ENCODE results near the gene FITM1. TPM values are rescaled to one million over a fixed set of nuclear protein-coding genes. Genes with fewer than 3 reads are reported as not detected.

The FITM1 gene, protein sequence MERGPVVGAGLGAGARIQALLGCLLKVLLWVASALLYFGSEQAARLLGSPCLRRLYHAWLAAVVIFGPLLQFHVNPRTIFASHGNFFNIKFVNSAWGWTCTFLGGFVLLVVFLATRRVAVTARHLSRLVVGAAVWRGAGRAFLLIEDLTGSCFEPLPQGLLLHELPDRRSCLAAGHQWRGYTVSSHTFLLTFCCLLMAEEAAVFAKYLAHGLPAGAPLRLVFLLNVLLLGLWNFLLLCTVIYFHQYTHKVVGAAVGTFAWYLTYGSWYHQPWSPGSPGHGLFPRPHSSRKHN
- total RNA-seq: 1.1 and 1.7 TPM in 2 replicates

DNA sequence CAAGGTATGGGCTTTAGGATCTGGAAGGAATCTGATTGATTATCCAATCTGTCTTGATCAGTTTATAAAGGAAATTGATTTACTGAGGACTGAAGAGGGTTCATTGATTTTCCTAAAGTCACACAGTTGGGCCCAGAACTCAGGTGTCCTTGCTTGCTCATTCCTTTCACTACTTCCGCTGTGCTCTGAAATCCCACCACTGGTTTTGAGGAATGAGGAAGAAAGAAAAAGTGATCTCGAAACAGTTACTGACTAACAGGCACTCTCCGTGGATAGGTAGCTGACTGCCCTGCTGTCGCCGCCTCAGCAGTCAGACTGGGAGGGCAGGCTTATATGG is at the start of gene FITM1:
FITM1 (plus strand) TSS at position 280 of the 337 bp plus-strand sequence. CDS start 905 bp downstream, outside the sequence.
- intact Hi-C loops (cut with micrococcal nuclease): no loop called here

DNA sequence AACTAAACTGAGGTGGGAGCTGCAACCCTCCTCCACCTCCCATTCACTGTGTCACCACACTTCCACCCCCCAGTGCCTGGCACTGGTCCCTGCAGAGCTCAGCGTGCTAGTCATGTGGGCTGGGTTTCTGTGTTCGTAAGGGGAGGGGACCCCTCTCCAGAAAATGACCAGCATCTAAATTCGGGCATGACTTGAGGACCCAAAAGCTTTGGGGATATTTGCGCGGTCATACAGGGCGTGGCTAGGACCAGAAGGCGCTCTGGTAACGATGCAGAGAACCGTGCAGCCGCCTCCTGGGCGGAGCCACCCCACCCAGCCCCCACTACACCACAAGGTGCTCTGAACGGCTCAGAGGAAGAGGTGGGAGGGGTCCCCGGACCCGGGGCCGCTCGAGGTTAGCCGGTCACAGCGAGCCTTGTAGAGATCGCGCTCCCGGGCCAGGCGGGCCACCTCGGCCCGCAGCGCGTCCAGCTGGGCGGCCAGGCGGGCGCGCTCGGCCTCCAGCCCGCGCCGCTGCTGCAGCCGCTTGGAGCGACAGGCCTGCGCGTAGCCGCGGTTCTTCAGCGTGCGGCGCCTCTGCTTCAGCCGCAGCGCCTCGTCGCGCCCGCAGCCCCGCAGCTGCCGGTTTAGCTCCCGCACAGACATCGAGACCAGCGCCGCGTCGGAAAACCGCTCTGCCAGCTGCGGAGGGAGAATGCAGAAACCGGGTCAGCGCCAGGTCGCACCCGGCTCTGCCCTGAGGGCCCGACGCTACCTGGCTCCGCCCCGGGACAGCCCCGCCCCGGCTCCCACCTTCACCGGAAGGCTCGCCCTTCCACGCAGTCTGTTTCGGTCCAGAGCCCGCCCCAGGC is 49.3 kb upstream of the FITM1 start:
- intact Hi-C loops (cut with micrococcal nuclease): loop anchor here (1.0 to 2.0 kb wide), 5 partner anchors 9 to 66 kb away; partner anchors contain the start of genes DCAF11, NRL, PCK2 and PSME2

DNA sequence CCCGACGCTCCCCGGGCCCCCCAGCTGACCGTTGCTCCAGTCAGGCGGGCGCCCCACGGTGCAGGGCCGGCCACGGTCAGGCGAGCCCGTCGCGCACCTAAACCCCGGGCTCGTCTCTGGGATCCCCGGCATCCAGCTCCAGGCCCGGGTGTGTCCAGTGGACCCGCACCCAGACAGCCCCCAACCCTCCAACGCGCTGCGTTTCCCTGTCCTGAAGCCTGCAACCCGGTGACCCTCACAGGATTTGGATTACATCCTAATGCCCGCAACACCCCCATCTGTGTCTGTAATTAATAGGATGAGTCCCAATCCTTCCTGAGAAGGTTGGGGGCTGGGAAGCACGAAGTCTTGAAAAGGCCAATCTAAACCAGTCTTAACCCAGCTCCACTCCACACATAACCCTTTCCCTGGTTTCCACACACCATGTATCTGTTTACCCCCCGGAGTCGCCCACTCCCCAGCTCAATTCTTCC is 48.7 kb upstream of the FITM1 start:
- intact Hi-C loops (cut with micrococcal nuclease): loop anchor here (1.0 to 2.0 kb wide), 5 partner anchors 9 to 65 kb away; partner anchors contain the start of genes DCAF11, NRL, PCK2 and PSME2

DNA sequence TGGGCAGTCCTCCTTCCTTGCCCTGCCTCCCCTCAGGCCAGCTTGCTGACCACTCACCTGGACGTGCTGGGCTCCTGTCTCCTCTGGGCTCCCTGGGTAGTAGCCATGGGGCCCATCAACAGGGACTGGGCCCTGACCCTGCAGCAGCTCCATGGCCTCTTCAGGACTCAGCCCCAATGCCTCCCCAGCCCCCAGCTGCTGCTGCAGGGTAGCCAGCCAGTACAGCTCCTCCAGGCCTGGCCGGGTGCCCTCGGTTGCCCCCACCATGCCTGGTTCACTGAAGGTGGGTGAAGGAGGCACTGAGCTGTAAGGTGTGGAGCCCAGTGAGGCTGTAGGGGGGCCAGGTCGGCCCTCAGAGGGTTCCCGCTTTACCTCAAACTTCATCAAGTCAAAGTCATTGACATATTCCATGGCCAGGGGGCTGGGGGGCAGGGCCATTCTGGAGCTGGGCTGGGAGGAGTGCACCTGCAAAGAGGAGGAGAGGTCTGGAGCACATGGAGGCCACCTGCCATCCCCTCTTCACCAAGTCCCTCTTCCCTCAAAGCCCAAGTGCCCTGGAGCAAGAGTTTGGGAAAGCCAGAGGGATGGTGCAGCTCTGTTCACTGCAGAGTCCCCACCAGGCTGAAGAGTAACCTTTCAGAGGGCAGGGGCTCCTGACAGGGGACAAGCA is 47.9 kb upstream of the FITM1 start:
- intact Hi-C loops (cut with micrococcal nuclease): no loop called here

DNA sequence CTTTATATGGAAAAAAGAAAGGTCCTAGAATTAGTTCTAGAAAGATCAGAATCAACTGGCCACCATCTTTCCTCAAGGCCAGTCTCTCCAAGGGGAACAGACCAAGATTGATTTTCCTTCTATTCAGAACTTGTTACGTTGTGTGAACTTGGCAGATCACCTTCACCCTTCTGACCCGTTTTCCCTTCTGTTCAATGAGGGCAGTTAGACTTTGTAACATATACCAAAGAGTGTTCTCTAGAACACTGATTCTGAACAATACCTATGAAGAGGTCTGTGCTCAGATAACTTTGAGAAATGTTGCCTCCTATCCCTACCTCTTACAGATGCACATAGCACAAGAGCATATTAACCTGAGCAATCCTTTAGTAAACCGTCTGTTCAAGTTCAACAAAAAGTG is 47.0 kb upstream of the FITM1 start:
- intact Hi-C loops (cut with micrococcal nuclease): no loop called here

DNA sequence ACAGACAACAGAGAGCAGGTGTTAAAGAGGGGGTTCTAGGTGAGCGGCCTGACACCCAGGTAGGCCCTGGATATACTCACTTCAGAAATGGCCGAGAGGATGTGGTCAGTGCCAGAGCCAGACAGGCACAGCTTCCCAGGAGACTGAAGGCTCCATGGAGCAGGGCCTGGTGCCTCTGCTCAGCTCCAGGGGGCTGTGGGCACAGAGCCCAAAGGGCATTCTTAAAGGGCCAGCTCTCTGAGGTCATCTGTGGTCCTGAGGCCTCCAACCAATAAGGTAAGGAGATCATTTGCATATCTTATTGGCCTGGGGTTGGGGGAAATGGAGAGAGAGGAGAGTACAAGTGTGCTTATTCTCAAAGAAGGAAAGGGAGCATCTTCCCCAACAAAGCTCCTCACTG is 46.0 kb upstream of the FITM1 start:
- intact Hi-C loops (cut with micrococcal nuclease): no loop called here

DNA sequence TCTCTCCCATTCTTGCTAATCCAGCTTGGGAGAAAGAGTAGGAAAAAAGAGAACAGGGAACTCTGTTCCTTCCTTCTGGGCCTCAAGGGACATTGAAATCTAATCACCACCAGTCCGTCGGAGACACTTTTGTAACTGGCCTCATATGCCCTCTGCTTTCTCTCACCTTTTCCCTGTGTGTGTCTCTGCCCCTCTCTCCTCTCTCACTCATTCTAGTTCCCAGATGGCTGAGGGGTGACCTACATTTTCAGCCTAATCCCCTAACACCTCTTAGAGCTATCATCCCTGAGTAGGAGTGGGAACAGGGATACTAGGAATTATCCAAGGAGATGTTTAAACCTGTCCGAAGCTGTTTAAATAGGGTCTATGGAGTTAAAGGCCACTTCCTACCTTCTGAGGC is 45.2 kb upstream of the FITM1 start:
- intact Hi-C loops (cut with micrococcal nuclease): no loop called here

DNA sequence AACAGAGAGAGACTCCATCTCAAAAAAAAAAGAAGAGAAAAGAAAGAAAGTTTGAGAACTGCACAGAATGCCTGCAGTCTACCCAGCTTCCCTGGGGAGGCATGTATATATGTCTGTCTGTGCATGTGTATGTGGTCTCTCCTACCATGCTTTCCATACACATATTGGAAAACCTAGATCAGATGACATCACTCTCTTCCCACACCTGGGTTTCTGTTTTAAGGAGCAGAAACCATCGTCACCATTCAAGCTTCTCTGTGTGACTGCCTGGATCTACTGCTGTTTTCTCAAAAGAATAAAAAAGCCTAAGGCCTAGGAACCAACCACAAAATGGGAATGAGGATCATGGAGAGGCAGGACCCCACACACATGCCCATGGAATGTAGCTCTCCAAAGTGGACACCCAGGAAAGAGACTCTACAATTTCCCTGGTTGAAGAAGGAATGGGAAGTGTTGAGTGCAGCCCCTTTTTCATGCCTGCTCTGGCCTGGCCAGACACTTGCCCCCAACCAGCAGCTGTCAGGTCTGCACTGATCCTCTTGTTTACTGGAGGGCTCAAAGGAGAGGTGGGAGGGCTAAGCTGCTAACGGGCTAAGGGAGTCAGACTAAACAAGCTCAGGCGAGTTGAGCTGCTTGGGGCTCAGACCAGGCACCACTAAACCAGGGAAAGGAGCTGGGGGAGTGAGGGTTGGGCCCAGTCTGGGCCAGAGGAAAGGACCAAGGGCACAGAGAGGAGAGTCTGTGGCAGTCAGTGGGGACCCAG is 44.1 kb upstream of the FITM1 start:
- intact Hi-C loops (cut with micrococcal nuclease): no loop called here

DNA sequence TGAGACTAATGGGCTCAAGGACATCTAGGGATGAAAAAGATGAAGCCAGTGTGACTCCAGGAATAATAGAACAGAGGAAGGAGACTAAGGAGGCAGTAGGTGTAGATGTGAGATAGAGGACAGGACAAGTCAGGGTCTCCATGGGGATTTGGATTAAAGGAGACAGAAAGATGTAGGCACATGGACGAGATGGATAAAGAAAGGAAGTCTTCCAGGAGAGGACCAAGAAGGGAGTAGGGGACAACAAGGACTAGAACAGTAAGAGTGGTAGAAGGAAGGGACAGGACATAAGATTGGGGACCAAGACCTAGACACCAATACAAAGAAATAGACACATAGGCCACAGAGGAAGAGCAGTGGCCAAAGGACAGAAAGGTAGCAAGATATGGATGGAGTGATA is 43.5 kb upstream of the FITM1 start:
- intact Hi-C loops (cut with micrococcal nuclease): no loop called here

DNA sequence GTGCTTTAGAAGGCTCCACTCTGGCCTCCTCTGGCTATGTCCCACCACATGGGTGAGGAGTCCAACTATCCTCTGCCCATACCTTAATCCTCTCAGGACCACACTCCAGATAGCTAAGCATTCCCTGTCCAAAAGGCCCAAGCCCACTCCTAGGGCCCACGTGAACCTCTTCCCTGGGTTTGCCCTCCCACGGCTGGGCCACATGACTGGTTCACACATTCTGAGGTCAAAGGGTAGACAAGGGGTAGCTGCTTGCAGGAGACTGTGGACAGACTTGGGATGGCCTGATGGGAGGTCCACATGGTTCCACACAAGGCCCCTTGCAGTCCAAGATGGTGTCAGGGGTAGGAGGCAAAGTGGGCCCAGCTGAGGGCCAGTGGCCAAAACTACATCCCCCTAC is 42.4 kb upstream of the FITM1 start:
- intact Hi-C loops (cut with micrococcal nuclease): no loop called here

DNA sequence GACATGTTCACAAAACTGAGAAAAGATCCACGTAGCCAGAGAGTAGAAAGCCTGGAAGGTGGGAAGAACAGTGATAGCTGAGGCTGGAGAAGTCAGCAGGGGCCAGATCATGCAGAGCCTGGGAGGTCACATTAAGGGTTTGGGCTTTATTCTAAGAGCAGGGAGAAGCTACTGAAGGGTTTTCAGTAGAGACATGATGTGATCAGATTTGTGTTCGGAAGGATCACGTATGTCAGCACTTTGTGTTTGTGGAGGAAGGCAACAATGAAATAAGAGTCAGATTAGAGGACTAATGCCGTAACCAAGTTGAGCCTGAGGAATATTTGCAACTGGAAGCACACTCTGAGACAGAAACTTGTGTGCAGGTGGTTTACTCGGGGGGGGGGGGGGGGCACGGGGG is 40.6 kb upstream of the FITM1 start:
- intact Hi-C loops (cut with micrococcal nuclease): loop anchor here (1.0 to 5.0 kb wide), 7 partner anchors 9 to 342 kb away; partner anchors contain the start of genes DHRS1, DHRS4L2 and NOP9

DNA sequence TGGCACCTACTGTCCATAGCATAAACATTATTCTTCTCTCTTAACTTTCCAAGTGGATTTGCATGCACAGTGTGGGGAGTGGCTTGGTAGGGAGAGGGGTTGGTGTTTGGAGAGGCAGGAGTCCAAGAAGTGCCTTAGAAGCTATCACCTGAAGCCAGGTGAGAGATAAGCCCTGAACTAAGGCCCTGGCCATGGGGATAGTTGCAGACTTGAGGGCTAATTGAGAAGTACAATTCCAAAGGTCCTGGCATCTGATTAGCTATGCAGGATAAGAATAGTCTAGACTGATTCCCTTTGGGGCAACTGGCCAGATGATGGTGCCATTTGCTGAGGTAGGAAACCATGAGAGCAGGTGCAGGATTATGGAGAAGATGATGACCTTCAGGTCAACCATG is 38.4 kb upstream of the FITM1 start:
- intact Hi-C loops (cut with micrococcal nuclease): loop anchor here (5.0 kb wide), 3 partner anchors 105 to 340 kb away; partner anchors contain the start of genes DHRS1, DHRS4L2 and NOP9

DNA sequence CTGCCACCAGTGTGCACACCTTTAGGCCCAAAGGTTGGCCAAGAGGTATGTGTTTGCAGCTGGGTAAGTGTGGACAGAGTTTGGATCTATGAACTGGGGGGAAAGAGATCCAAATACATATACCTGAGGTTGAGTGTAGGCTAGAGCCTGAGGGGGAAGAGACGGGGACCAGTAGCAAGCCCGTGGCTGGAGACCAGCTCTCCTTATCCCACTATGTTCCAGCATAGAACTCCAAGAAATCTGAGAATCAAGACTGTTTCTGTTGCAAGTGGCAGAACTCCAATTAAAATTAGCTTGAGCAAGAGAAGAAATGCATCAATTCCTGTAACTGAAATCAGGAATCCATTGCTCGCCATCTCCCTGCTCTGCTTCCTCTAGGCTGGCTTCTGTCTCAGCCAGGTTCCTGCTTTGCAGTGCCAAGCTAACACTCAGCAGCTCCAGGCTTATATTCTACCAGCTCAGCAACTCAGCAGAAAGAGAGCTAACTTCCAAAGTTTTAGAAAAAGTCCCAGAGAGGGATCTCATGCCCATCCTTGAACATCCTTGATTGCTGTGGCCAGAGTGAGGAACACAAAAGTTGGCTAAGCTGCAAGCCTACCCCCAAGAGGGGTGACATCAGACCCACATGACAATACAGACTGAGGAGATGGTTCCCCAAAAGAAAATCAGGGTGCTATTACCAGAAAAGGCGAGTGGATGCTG is 37.8 kb upstream of the FITM1 start:
- intact Hi-C loops (cut with micrococcal nuclease): loop anchor here (5.0 kb wide), 3 partner anchors 105 to 340 kb away; partner anchors contain the start of genes DHRS1, DHRS4L2 and NOP9

DNA sequence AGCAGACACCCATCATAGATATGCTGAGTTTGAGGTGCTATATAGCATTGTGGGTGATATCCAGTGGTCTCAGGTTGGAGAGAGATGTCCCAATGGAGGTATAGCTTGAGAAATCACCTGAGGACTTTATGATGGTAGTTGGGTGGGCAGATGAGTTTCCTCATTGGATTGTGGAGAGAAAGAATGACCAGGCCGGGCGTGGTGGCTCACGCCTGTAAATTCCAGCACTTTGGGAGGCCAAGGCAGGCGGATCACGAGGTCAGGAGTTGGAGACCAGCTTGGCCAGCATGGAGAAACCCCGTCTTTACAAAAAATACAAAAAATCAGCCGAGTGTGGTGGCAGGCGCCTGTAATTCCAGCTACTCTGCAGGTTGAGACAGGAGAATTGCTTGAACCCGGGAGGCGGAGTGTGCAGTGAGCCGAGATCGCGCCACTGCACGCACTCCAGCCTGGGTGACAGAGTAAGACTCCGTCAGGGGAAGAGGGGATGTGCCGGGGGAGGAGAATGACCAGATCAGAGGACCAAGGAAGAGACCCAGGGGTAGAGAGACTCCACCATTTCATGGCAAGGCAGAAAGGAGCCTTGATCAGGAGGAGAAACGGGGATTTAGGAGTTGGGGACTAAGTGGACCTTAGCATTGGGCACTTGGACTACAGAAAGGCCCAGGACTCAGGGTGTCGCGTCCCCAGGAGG is 37.1 kb upstream of the FITM1 start:
- intact Hi-C loops (cut with micrococcal nuclease): loop anchor here (5.0 kb wide), 3 partner anchors 106 to 339 kb away; partner anchors contain the start of genes DHRS1, DHRS4L2 and NOP9

DNA sequence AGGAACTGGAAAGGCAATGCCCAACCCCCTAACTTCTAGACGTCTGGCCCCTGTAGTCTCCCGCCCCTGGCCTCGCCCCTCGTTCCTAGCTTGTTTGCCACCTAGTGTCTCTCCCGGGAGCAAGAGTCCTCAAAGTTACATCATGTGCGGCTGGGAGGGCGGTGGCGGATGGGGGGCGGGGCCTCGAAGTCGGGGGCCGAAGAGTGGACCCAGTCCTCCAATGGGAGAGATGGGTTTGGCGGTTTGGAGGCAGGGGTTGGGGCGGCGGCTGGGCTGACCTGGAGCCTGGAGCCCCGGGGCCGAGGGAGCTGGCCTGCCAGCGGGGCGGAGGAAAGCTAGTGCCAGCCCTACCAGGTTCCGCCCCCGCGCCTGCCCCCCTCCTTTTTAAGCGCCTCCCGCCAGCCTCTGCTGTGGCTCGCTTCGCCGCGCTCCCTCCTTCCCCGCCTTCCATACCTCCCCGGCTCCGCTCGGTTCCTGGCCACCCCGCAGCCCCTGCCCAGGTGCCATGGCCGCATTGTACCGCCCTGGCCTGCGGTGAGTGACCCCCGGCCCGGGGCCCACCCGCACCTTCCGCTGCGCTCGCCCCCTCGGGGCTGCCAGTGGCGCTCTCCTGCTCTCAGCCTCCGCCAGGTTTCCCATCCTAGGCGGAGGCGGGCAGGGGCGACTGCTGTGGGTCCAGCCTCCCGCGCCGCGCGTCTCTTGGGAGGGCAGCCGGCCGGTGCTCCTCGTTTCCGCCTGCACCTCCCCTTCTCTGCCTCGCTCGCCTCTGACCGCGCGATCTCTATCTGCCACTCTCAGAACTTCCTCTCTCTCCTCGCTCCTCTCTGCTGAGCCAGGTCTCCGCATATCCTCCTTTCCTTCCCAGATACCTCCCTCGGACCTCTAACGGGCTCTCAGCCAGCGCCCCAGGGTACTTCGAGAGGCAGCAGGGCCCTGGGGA is 36.3 kb upstream of the FITM1 start, which contains the start of gene PCK2:
PCK2 (plus strand) TSS at position 411 of the 940 bp plus-strand sequence; CDS start at position 506, 95 bp downstream.
- intact Hi-C loops (cut with micrococcal nuclease): loop anchor here (1.0 to 5.0 kb wide), 13 partner anchors 13 to 338 kb away; partner anchors contain the start of genes CARMIL3, DCAF11, DHRS1 and DHRS4L2

DNA sequence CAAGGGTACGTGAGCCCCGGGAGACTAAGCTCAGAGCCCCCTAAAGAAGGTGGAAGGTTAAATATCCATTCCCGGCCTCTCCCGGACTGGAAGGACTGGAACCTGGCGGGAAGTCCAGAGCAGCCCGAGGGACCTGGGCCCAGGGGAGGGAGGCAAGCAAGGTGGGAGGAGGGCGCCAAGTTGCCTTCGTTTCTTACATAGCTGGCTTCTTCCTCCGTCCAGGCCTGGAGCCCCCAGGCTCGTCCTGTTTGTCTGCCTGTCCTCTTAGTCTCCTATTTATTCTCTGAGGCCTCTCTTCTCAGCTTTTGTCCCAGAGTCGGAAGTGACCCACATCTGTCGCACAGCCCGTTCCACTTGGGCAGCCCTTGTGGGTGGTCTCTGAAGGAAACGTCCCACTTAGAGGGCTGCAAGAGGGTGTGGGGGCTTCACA is 35.6 kb upstream of the FITM1 start:
- intact Hi-C loops (cut with micrococcal nuclease): loop anchor here (1.0 to 5.0 kb wide), 13 partner anchors 13 to 337 kb away; partner anchors contain the start of genes CARMIL3, DCAF11, DHRS1 and DHRS4L2

DNA sequence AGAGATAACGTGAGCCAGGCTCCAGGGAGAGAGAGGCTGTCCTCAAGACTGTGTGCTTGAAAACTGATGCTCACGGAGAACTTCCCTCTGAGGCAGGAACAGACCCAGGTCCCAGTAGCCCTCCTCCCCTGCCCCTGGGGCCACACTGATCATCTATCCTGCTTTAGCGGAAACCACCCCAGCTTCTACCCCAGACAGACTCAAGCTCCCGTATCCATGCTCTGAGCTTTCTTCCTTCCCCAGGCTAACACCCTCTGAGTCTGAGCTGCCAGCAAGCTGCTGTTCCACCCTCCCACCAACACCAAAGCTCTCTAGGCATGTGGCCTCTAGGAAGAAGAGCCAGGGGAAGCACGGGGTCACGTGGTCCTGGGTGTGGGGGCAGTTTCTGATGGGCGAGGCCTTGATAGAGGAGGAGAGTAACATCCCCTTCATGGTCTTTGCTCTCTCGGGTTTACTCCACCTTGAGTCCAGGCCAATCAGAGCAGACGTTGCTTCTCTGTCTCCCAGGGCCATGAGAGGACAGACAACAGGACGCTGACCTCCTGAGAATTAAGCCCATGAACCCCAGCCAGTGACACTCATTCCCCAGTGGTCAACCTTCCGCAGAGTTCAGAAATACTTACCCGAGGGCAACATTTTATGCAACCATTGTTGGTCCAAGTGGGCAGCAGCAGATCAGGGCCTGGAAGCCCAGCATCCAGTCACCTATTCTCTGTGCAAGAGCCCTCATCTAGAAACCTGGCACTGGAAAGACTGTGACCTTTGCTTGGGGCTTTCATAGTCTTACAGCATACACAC is 35.0 kb upstream of the FITM1 start:
- intact Hi-C loops (cut with micrococcal nuclease): no loop called here

Data from T-helper 1 cell treated with Interleukin-12 subunit alpha and Interleukin-12 subunit beta and Interleukin-4 antibody, amounts not matched to agents 30 ng/mL and 1 ng/mL, for 36 hours (primary cell).